Measurements from ENCODE around the gene COL4A2.

DNA sequence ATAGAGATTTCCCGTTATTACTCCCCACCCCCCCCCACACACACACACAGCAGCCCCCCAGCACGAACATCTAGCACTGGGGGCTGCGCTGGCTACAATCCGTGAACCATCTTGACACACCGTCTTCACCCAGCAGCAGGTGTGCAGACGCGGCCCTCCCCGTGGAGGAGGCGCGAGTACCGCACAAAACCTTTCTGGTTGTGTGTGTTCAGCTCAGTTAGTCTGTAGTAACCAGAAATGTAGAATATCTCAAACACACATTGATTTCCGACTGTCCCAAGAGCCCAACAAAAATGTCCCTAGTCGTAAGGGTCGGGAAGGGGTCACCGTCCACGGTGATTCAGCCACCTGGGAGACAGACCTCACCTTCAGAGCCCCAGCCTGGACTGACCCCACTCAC is 131.7 kb downstream of the COL4A2 start:
- TF ChIP-seq, protein P1, sequence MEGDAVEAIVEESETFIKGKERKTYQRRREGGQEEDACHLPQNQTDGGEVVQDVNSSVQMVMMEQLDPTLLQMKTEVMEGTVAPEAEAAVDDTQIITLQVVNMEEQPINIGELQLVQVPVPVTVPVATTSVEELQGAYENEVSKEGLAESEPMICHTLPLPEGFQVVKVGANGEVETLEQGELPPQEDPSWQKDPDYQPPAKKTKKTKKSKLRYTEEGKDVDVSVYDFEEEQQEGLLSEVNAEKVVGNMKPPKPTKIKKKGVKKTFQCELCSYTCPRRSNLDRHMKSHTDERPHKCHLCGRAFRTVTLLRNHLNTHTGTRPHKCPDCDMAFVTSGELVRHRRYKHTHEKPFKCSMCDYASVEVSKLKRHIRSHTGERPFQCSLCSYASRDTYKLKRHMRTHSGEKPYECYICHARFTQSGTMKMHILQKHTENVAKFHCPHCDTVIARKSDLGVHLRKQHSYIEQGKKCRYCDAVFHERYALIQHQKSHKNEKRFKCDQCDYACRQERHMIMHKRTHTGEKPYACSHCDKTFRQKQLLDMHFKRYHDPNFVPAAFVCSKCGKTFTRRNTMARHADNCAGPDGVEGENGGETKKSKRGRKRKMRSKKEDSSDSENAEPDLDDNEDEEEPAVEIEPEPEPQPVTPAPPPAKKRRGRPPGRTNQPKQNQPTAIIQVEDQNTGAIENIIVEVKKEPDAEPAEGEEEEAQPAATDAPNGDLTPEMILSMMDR (IDR thresholded peaks at IDR 0.05): no peak
- TF ChIP-seq POLR2A (IDR thresholded peaks at IDR 0.05) (no peak), EP300 (IDR thresholded peaks at IDR 0.05) (no peak), POLR2AphosphoS5 (IDR thresholded peaks at IDR 0.05) (no peak)
